CD14-positive monocyte (primary cell): ENCODE data around the gene THSD4. TPM values are rescaled to one million over a fixed set of nuclear protein-coding genes. Genes with fewer than 3 reads are reported as not detected.

ENCODE experiments used
- DNase-seq, 3 donors: peaks; one replicate each; pipeline ENCODE4 v3.0.0-alpha.2; 2011 to 2022
- H2AFZ ChIP-seq: 2 replicates; pipeline ENCODE4 v1.6.0; 2012; ENCODE audit warnings: mild to moderate bottlenecking, low read depth, low read length, inconsistent platforms; ENCODE audit not compliant: insufficient read depth, poor library complexity, severe bottlenecking
- H3K27ac ChIP-seq, 2 donors: 1 replicate in 1 of 2; 2 replicates in 1 of 2; pipeline ENCODE4 v1.5.1; 2012 to 2013; ENCODE audit warnings: low read length in 2 of 2, control low read depth in 1 of 2, inconsistent platforms in 1 of 2, low read depth in 1 of 2, mild to moderate bottlenecking in 1 of 2
- H3K27me3 ChIP-seq, 2 donors: one replicate each; pipeline versions ENCODE4 v1.6.0 to v1.6.1; 2011 to 2013; ENCODE audit warnings: low read length in 2 of 2; ENCODE audit not compliant: control insufficient read depth in 2 of 2, insufficient read depth in 2 of 2
- H3K36me3 ChIP-seq, 2 donors: replicated peaks in 1 of 2; 1 replicate in 1 of 2; 2 replicates in 1 of 2; pipeline versions ENCODE4 v1.5.1 to v1.6.1; 2012 to 2013; ENCODE audit warnings: low read length in 2 of 2, control low read depth in 1 of 2, inconsistent platforms in 1 of 2, mild to moderate bottlenecking in 1 of 2; ENCODE audit not compliant: insufficient read depth in 2 of 2, control insufficient read depth in 1 of 2
- H3K4me1 ChIP-seq, 2 donors: 1 replicate in 1 of 2; 2 replicates in 1 of 2; pipeline versions ENCODE4 v1.5.1 to v1.6.1; 2012 to 2013; ENCODE audit warnings: low read length in 2 of 2, control low read depth in 1 of 2, inconsistent platforms in 1 of 2, mild to moderate bottlenecking in 1 of 2, moderate library complexity in 1 of 2; ENCODE audit not compliant: insufficient read depth in 2 of 2, control insufficient read depth in 1 of 2
- H3K4me2 ChIP-seq: replicated peaks from 2 replicates; pipeline ENCODE3; 2012; ENCODE audit warnings: low read length, moderate library complexity, mild to moderate bottlenecking; ENCODE audit not compliant: poor library complexity, severe bottlenecking; ENCODE audit errors: extremely low read depth
- H3K4me3 ChIP-seq, 3 experiments: fragments of 200-600 bp in 1 of 3; sonication (generic) in 1 of 3; replicated peaks in 1 of 3; 1 replicate in 2 of 3; 2 replicates in 1 of 3; pipeline ENCODE4 v1.5.1; 2011 to 2013; ENCODE audit warnings: low read length in 3 of 3, mild to moderate bottlenecking in 3 of 3, control low read depth in 2 of 3, low read depth in 2 of 3, inconsistent platforms in 1 of 3, moderate library complexity in 1 of 3
- H3K79me2 ChIP-seq: 2 replicates; pipeline ENCODE4 v1.6.0; 2012; ENCODE audit warnings: mild to moderate bottlenecking, control low read depth, inconsistent platforms, low read length, moderate library complexity; ENCODE audit not compliant: insufficient read depth
- H3K9ac ChIP-seq: 2 replicates; pipeline ENCODE4 v1.6.0; 2017; ENCODE audit warnings: low read length, mild to moderate bottlenecking; ENCODE audit not compliant: insufficient read depth, poor library complexity, severe bottlenecking
- H3K9me3 ChIP-seq, 2 donors: replicated peaks in 1 of 2; 1 replicate in 1 of 2; 2 replicates in 1 of 2; pipeline versions ENCODE4 v1.5.1 to v1.6.1; 2012 to 2013; ENCODE audit warnings: low read length in 2 of 2, control low read depth in 1 of 2; ENCODE audit not compliant: control insufficient read depth in 1 of 2, insufficient read depth in 1 of 2
- H4K20me1 ChIP-seq: 2 replicates; pipeline ENCODE4 v1.6.0; 2012; ENCODE audit warnings: mild to moderate bottlenecking, low read length, control low read depth, moderate library complexity; ENCODE audit not compliant: insufficient read depth
- H3K27ac Mint-ChIP-seq, 7 donors: one replicate each; pipeline ENCODE4 v1.8.0; 2020; ENCODE audit warnings: mild to moderate bottlenecking in 7 of 7, mixed read lengths in 7 of 7, moderate library complexity in 6 of 7, inconsistent platforms in 2 of 7
- H3K27me3 Mint-ChIP-seq, 3 donors: one replicate each; pipeline ENCODE4 v1.8.0; 2021 to 2022; ENCODE audit warnings: low read depth in 3 of 3, mild to moderate bottlenecking in 3 of 3, mixed read lengths in 3 of 3, moderate library complexity in 3 of 3, inconsistent platforms in 1 of 3
- H3K36me3 Mint-ChIP-seq, 2 donors: one replicate each; pipeline ENCODE4 v1.8.0; 2020; ENCODE audit warnings: mixed read lengths in 2 of 2, inconsistent platforms in 1 of 2, mild to moderate bottlenecking in 1 of 2
- H3K4me1 Mint-ChIP-seq: one replicate; pipeline ENCODE4 v1.8.0; 2020; ENCODE audit warnings: mild to moderate bottlenecking, mixed read lengths
- H3K4me3 Mint-ChIP-seq, 2 donors: one replicate each; pipeline ENCODE4 v1.8.0; 2020; ENCODE audit warnings: mild to moderate bottlenecking in 2 of 2, mixed read lengths in 2 of 2, moderate library complexity in 1 of 2
- H3K9me3 Mint-ChIP-seq, 7 donors: one replicate each; pipeline ENCODE4 v1.8.0; 2020 to 2022; ENCODE audit warnings: mixed read lengths in 7 of 7, mild to moderate bottlenecking in 6 of 7, moderate library complexity in 6 of 7, inconsistent platforms in 2 of 7
- CTCF ChIP-seq: fragments of 200-600 bp; IDR thresholded peaks from one replicate; pipeline ENCODE4 v1.8.0; 2022; ENCODE audit warnings: antibody characterized with exemption, mild to moderate bottlenecking
- WGBS: methylation state at CpG from one replicate; pipeline ENCODE4 v1.1.5; 2013; ENCODE audit warnings: missing lambda C conversion rate; ENCODE audit not compliant: insufficient coverage; 5-methylcytosine and 5-hydroxymethylcytosine counted together
- intact Hi-C, 2 donors: fragments of 100-400 bp; cut with micrococcal nuclease; formaldehyde crosslinking; loops; one replicate each; pipeline versions ENCODE4 v1.15.0 to v1.15.1; 2023
- polyA plus RNA-seq, 3 donors: library from polyadenylated mRNA; depleted of rRNA in 1 of 3; unstranded in 2 of 3; stranded (reverse) in 1 of 3; fragments of 300-500 nt in 2 of 3; fragments of >200 nt in 1 of 3; fragmentation: Illumina TruSeq in 2 of 3; gene quantifications; 1 replicate in 2 of 3; 2 replicates in 1 of 3; pipeline ENCODE4 v1.2.3, GENCODE V29; 2012 to 2021

THSD4 gene
- polyA plus RNA-seq, 3 donors, result not detected

- no peak for DNase-seq
- no peaks in the 10 kb centered on the region for H3K4me1 Mint-ChIP-seq
- Histone ChIP-seq H3K9me3 (no peaks in the 10 kb centered on the region), H4K20me1 (no peaks in the 10 kb centered on the region), H3K9ac (no peak overlapping the region), H3K36me3 (no peaks in the 10 kb centered on the region), H3K79me2 (no peaks in the 10 kb centered on the region), H3K4me1 (no peaks in the 10 kb centered on the region), H3K4me2 (no peak overlapping the region), H3K4me3 (no peak overlapping the region), H2AFZ (no peak overlapping the region), H3K27me3 (no peaks in the 10 kb centered on the region), H3K27ac (no peak overlapping the region)
- no peak overlapping the region for H3K4me3 Mint-ChIP-seq
- no peak for TF ChIP-seq CTCF
- H3K27ac Mint-ChIP-seq, result no peak overlapping the region
- 100% methylated on average over 2 of the region's 3 CpGs for WGBS
- intact Hi-C loops, result no loop called here
- peaks cover 1 to 7% (median 5%) of the 10 kb centered on the region in 3 donors for H3K27me3 Mint-ChIP-seq
- no peaks in the 10 kb centered on the region for H3K36me3 Mint-ChIP-seq
- H3K9me3 Mint-ChIP-seq, result no peaks in the 10 kb centered on the region
Observed at GRCh38 chr15:71728881-71729280, 613.6 kb downstream of the THSD4 start.

- intact Hi-C loops, result no loop called here
- no peaks in the 10 kb centered on the region for H3K4me1 Mint-ChIP-seq
- no peak overlapping the region for H3K4me3 Mint-ChIP-seq
Observed at GRCh38 chr15:71729319-71729718, 614.0 kb downstream of the THSD4 start.

More at GRCh38 chr15:71729319-71729718, 614.0 kb downstream of the THSD4 start:
- H3K9me3 Mint-ChIP-seq, result no peaks in the 10 kb centered on the region
- Histone ChIP-seq H3K4me3 (no peak overlapping the region), H3K27me3 (no peaks in the 10 kb centered on the region), H3K79me2 (no peaks in the 10 kb centered on the region), H3K9me3 (no peaks in the 10 kb centered on the region), H3K9ac (no peak overlapping the region), H3K4me2 (no peak overlapping the region), H2AFZ (no peak overlapping the region), H3K36me3 (no peaks in the 10 kb centered on the region), H3K4me1 (no peaks in the 10 kb centered on the region), H4K20me1 (no peaks in the 10 kb centered on the region), H3K27ac (no peak overlapping the region)
- H3K27me3 Mint-ChIP-seq, result peaks cover 1 to 7% (median 3%) of the 10 kb centered on the region in 3 donors
- no peak overlapping the region for H3K27ac Mint-ChIP-seq
- TF ChIP-seq CTCF, result no peak
- DNase-seq, result no peak
- no CpG with 5 or more reads among the region's 2 CpGs for WGBS
- no peaks in the 10 kb centered on the region for H3K36me3 Mint-ChIP-seq
